H1 (cell line): Measurements from ENCODE around the gene SUCLG2. TPM values are rescaled to one million over a fixed set of nuclear protein-coding genes. Genes with fewer than 3 reads are reported as not detected.

Source experiments
- CTCF ChIA-PET: fragments of 300-600 bp; sonication (Branson Sonifier 250); formaldehyde crosslinking; loops from one replicate; lab custom pipeline; 2021; ENCODE audit not compliant: partially characterized antibody; lab: Charles Lee
- POLR2A ChIA-PET: fragments of 300-600 bp; sonication (Branson Sonifier 250); formaldehyde crosslinking; loops from one replicate; lab custom pipeline; 2021; ENCODE audit warnings: inconsistent platforms; ENCODE audit not compliant: partially characterized antibody; lab: Charles Lee
- DNase-seq, 2 experiments: peaks; one replicate each; pipeline versions ENCODE4 v3.0.0 to v3.0.0-alpha.2; 2010 to 2022; ENCODE audit warnings: low spot score in 2 of 2, low read depth in 1 of 2, mixed read lengths in 1 of 2
- FAIRE-seq: peaks from 2 replicates; lab custom pipeline; 2011; peaks lifted over from hg19 to GRCh38; lab: Jason Lieb, UNC
- H2AFZ ChIP-seq: 2 replicates; pipeline ENCODE4 v1.8.1; 2012; ENCODE audit warnings: low read length, inconsistent platforms
- H2AK5ac ChIP-seq: 2 replicates; pipeline ENCODE4 v1.6.1; 2013; ENCODE audit warnings: low read depth, low read length
- H2BK120ac ChIP-seq: replicated peaks from 2 replicates; pipeline ENCODE3; 2013; ENCODE audit warnings: low read depth, low read length, inconsistent platforms
- H2BK12ac ChIP-seq: 2 replicates; pipeline ENCODE4 v1.6.1; 2013; ENCODE audit warnings: low read depth, low read length
- H2BK15ac ChIP-seq: 2 replicates; pipeline ENCODE4 v1.6.1; 2013; ENCODE audit warnings: low read length
- H2BK20ac ChIP-seq: 2 replicates; pipeline ENCODE4 v1.6.1; 2013; ENCODE audit warnings: low read length
- H2BK5ac ChIP-seq: 2 replicates; pipeline ENCODE4 v1.6.1; 2013; ENCODE audit warnings: low read depth, low read length
- H3K14ac ChIP-seq: 2 replicates; pipeline ENCODE4 v1.6.1; 2013; ENCODE audit warnings: inconsistent platforms; ENCODE audit not compliant: insufficient read length
- H3K18ac ChIP-seq: 2 replicates; pipeline ENCODE4 v1.6.1; 2013; ENCODE audit warnings: low read length; ENCODE audit errors: extremely low read depth
- H3K23ac ChIP-seq: 2 replicates; pipeline ENCODE4 v1.6.1; 2013; ENCODE audit warnings: inconsistent platforms; ENCODE audit not compliant: insufficient read length
- H3K23me2 ChIP-seq: 2 replicates; pipeline ENCODE4 v1.6.1; 2013; ENCODE audit warnings: low read depth, low read length
- H3K27ac ChIP-seq: 2 replicates; pipeline ENCODE4 v1.6.1; 2011; ENCODE audit warnings: low read depth, low read length, inconsistent platforms
- H3K27me3 ChIP-seq, 4 experiments: replicated peaks in 1 of 4; 1 replicate in 1 of 4; 2 replicates in 3 of 4; pipeline versions ENCODE4 v1.6.1 to v1.8.1; 2011 to 2013; ENCODE audit warnings: low read length in 3 of 4, mild to moderate bottlenecking in 3 of 4, inconsistent platforms in 2 of 4, mixed read lengths in 2 of 4, moderate library complexity in 1 of 4; ENCODE audit not compliant: control insufficient read depth in 3 of 4, insufficient read depth in 3 of 4; ENCODE audit errors: extremely low read depth in 1 of 4
- H3K36me3 ChIP-seq, 4 experiments: 2 replicates each; pipeline versions ENCODE4 v1.6.1 to v1.8.1; 2011 to 2013; ENCODE audit warnings: mild to moderate bottlenecking in 4 of 4, low read length in 3 of 4, moderate library complexity in 2 of 4, control low read depth in 1 of 4, inconsistent platforms in 1 of 4; ENCODE audit not compliant: insufficient read depth in 4 of 4, control insufficient read depth in 2 of 4
- H3K4ac ChIP-seq: replicated peaks from 2 replicates; pipeline ENCODE3; 2013; ENCODE audit warnings: low read length, low read depth, mixed read lengths, inconsistent platforms; ENCODE audit not compliant: insufficient read length
- H3K4me1 ChIP-seq, 4 experiments: replicated peaks in 1 of 4; 1 replicate in 1 of 4; 2 replicates in 3 of 4; pipeline versions ENCODE4 v1.6.1 to v1.8.1; 2011 to 2013; ENCODE audit warnings: low read length in 3 of 4, inconsistent platforms in 2 of 4, mixed read lengths in 1 of 4; ENCODE audit not compliant: insufficient read depth in 4 of 4, control insufficient read depth in 3 of 4
- H3K4me2 ChIP-seq, 2 experiments: 2 replicates each; pipeline versions ENCODE4 v1.6.1 to v1.8.1; 2011 to 2013; ENCODE audit warnings: low read depth in 2 of 2, low read length in 2 of 2, control low read depth in 1 of 2, inconsistent platforms in 1 of 2, mild to moderate bottlenecking in 1 of 2; ENCODE audit not compliant: insufficient read depth in 1 of 2
- H3K4me3 ChIP-seq, 4 experiments: fragments of 200-600, 300-600 bp in 1 of 4; sonication (generic), shearing (Covaris generic), sonication (Bioruptor Twin) in 1 of 4; 2 replicates each; pipeline versions ENCODE4 v1.5.1 to v1.8.1; 2011 to 2016; ENCODE audit warnings: low read length in 4 of 4, low read depth in 3 of 4, control low read depth in 2 of 4, inconsistent platforms in 2 of 4, mild to moderate bottlenecking in 2 of 4, mixed read lengths in 1 of 4, moderate library complexity in 1 of 4; ENCODE audit not compliant: insufficient read depth in 2 of 4; ENCODE audit errors: extremely low read depth in 1 of 4
- H3K56ac ChIP-seq: replicated peaks from 2 replicates; pipeline ENCODE3; 2013; ENCODE audit warnings: low read depth, mild to moderate bottlenecking, mixed read lengths, low read length, inconsistent platforms; ENCODE audit not compliant: insufficient read length
- H3K79me1 ChIP-seq: 2 replicates; pipeline ENCODE4 v1.6.1; 2013; ENCODE audit warnings: low read depth, low read length, control low read depth
- H3K79me2 ChIP-seq, 2 experiments: 2 replicates each; pipeline versions ENCODE4 v1.6.1 to v1.8.1; 2012 to 2013; ENCODE audit warnings: low read length in 2 of 2, mild to moderate bottlenecking in 2 of 2, inconsistent platforms in 1 of 2; ENCODE audit not compliant: insufficient read depth in 2 of 2, control insufficient read depth in 1 of 2
- H3K9ac ChIP-seq, 4 experiments: replicated peaks in 1 of 4; 1 replicate in 1 of 4; 2 replicates in 3 of 4; pipeline versions ENCODE4 v1.6.1 to v1.8.1; 2011 to 2013; ENCODE audit warnings: low read depth in 3 of 4, low read length in 3 of 4, control low read depth in 2 of 4, mild to moderate bottlenecking in 2 of 4, moderate library complexity in 2 of 4, inconsistent platforms in 1 of 4; ENCODE audit errors: extremely low read depth in 1 of 4
- H3K9me3 ChIP-seq, 2 experiments: 2 replicates each; pipeline versions ENCODE4 v1.6.1 to v1.8.1; 2012 to 2013; ENCODE audit warnings: mild to moderate bottlenecking in 2 of 2, moderate library complexity in 2 of 2, control low read depth in 1 of 2, inconsistent platforms in 1 of 2, low read depth in 1 of 2, low read length in 1 of 2, mixed read lengths in 1 of 2; ENCODE audit not compliant: insufficient read depth in 2 of 2
- H4K20me1 ChIP-seq, 2 experiments: replicated peaks in 1 of 2; 2 replicates each; pipeline versions ENCODE3 to v1.8.1; 2011 to 2013; ENCODE audit warnings: inconsistent platforms in 2 of 2, low read length in 2 of 2, mild to moderate bottlenecking in 1 of 2; ENCODE audit not compliant: insufficient read depth in 2 of 2, control insufficient read depth in 1 of 2
- H4K5ac ChIP-seq: 2 replicates; pipeline ENCODE4 v1.6.1; 2013; ENCODE audit warnings: low read length, low read depth, mixed read lengths, inconsistent platforms; ENCODE audit not compliant: insufficient read length
- H4K8ac ChIP-seq: 2 replicates; pipeline ENCODE4 v1.8.0; 2013; ENCODE audit warnings: mild to moderate bottlenecking, moderate library complexity, low read length, inconsistent platforms; ENCODE audit not compliant: insufficient read depth; ENCODE audit errors: extremely low read depth
- H4K91ac ChIP-seq: replicated peaks from 2 replicates; pipeline ENCODE3; 2013; ENCODE audit warnings: low read length, mixed read lengths, inconsistent platforms; ENCODE audit not compliant: insufficient read length
- ASH2L ChIP-seq: fragments of 200-600, 300-600 bp; sonication (generic); IDR thresholded peaks from one replicate; pipeline ENCODE4 v1.7.1; 2017; ENCODE audit warnings: low read length
- ATF2 ChIP-seq: IDR thresholded peaks from 2 replicates; pipeline ENCODE4 v1.6.1; 2012; ENCODE audit warnings: low read length, inconsistent platforms
- CBX8 ChIP-seq: fragments of 300-800, 300-1000 bp; sonication (generic); IDR thresholded peaks from 2 replicates; pipeline ENCODE4 v1.7.1; 2016; ENCODE audit warnings: low read depth, low read length, borderline replicate concordance
- CTBP2 ChIP-seq: IDR thresholded peaks from 2 replicates; pipeline ENCODE4 v1.7.0; 2011; ENCODE audit warnings: borderline replicate concordance, mild to moderate bottlenecking, moderate library complexity, mixed read lengths, low read length; ENCODE audit not compliant: insufficient read depth, insufficient read length
- HDAC6 ChIP-seq: IDR thresholded peaks from one replicate; pipeline ENCODE4 v1.7.1; 2012; ENCODE audit warnings: low read depth, mild to moderate bottlenecking, inconsistent platforms, low read length, moderate library complexity
- JUN ChIP-seq: IDR thresholded peaks from 2 replicates; pipeline ENCODE4 v1.6.1; 2011; ENCODE audit warnings: low read depth, mild to moderate bottlenecking, improper control_type of control experiment, low read length
- KDM5A ChIP-seq: fragments of 200-600 bp; IDR thresholded peaks from 2 replicates; pipeline ENCODE4 v1.7.1; 2012; ENCODE audit warnings: mild to moderate bottlenecking, low read length, inconsistent platforms, mixed read lengths
- RXRA ChIP-seq: IDR thresholded peaks from 2 replicates; pipeline ENCODE4 v1.6.1; 2011; ENCODE audit warnings: low read depth, mild to moderate bottlenecking, low read length, moderate library complexity; ENCODE audit not compliant: insufficient read depth
- TAF1 ChIP-seq: IDR thresholded peaks from 2 replicates; pipeline ENCODE4 v1.6.1; 2011; ENCODE audit warnings: mild to moderate bottlenecking, low read depth, low read length
- TCF12 ChIP-seq: IDR thresholded peaks from 2 replicates; pipeline ENCODE4 v1.6.1; 2011; ENCODE audit warnings: low read depth, mild to moderate bottlenecking, low read length
- ZNF274 ChIP-seq: IDR thresholded peaks from 2 replicates; pipeline ENCODE4 v1.7.0; 2012; ENCODE audit warnings: low read length, borderline replicate concordance; ENCODE audit errors: extremely low read depth
- WGBS, 2 experiments: shearing (Covaris generic) in 1 of 2; methylation state at CpG; one replicate each; pipeline versions ENCODE4 v1.1.6 to v1.1.7; 2013 to 2015; ENCODE audit warnings: low lambda C conversion rate in 2 of 2, mixed read lengths in 2 of 2, inconsistent platforms in 1 of 2, low coverage in 1 of 2, missing lambda C conversion rate in 1 of 2; ENCODE audit not compliant: insufficient replicate concordance in 2 of 2, insufficient coverage in 1 of 2, insufficient read length in 1 of 2; ENCODE audit errors: extremely low coverage in 1 of 2, missing lambda C conversion rate in 1 of 2; 5-methylcytosine and 5-hydroxymethylcytosine counted together
- polyA plus RNA-seq, 7 experiments: library from polyadenylated mRNA; depleted of rRNA in 3 of 7; stranded (reverse) in 5 of 7; unstranded in 2 of 7; fragments of >200 nt in 5 of 7; fragments of 200-250 nt in 2 of 7; gene quantifications; 1 replicate in 5 of 7; 2 replicates in 1 of 7; 4 replicates in 1 of 7; pipeline versions ENCODE4 v1.2.1 to v1.2.3, GENCODE V29; 2011 to 2013; ENCODE audit warnings: missing spikeins in 2 of 7, mixed read lengths in 2 of 7
- total RNA-seq: library from RNA; stranded (reverse); fragmentation: NEBNext Ultra II Directional; extraction: Animal tissue kit (Norgen Biotek cat#: 25700); gene quantifications from 2 replicates; pipeline ENCODE4 v1.2.1, GENCODE V29; 2021

The SUCLG2 gene
- total and polyA plus RNA-seq, 2 of the 8 experiments (the other 6 are each of a cell fraction or from before 2014, with no cell fraction given), result 12.9 to 46.2 TPM

DNA sequence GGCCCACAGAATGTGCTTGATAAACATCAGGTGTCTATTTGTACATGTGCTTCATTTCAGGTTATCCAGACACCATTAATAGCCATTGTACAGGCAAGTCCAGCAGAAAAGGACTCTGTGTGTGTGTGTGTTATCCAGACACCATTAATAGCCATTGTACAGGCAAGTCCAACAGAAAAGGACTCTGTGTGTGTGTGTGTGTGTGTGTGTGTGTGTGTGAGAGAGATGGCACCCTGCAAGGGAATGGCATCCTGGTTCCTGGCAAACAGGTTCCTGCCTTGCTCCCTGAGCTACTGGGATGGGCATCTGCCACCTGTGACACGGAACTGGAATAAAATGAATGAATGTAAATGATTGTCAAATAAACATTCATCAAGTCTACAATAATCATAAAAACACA is 11.7 kb downstream of the SUCLG2 start:
- Histone ChIP-seq H2BK12ac (no peak overlapping the region), H3K4ac (no peak overlapping the region), H3K4me1 (no peaks in the 10 kb centered on the region), H3K14ac (no peak overlapping the region), H2BK5ac (no peak overlapping the region), H3K27me3 (peaks cover 0 to 1% (median 0%) of the 10 kb centered on the region in 4 experiments; a peak in 1 of 7 replicates), H3K9me3 (no peaks in the 10 kb centered on the region), H3K27ac (no peak overlapping the region), H3K79me1 (no peaks in the 10 kb centered on the region; the same call in 1 of the 2 replicates), H3K18ac (no peak overlapping the region), H4K5ac (no peak overlapping the region), H3K4me3 (no peak overlapping the region), H3K36me3 (peaks cover 0 to 3% (median 0%) of the 10 kb centered on the region in 4 experiments; a peak in 3 of 8 replicates), H2BK20ac (no peak overlapping the region), H2AFZ (no peak overlapping the region), H3K9ac (no peak overlapping the region), H2BK120ac (no peak overlapping the region), H3K4me2 (no peak overlapping the region), H3K23me2 (no peaks in the 10 kb centered on the region), H4K91ac (no peak overlapping the region), H3K56ac (no peak overlapping the region), H4K20me1 (peaks cover 0 to 3% of the 10 kb centered on the region in 2 experiments), H2AK5ac (no peak overlapping the region), H4K8ac (no peak overlapping the region), H3K79me2 (peaks cover 0 to 24% of the 10 kb centered on the region in 2 experiments; a peak in 2 of 4 replicates), H2BK15ac (no peak overlapping the region), H3K23ac (no peak overlapping the region)
- WGBS, 2 experiments, result 88% methylated on average over 1 of the region's 1 CpG; no CpG with 5 or more reads in 1 of the 2 experiments
- TF ChIP-seq CBX8 (no peak), TAF1 (no peak), JUN (no peak), ZNF274 (no peak), CTBP2 (no peak), ASH2L (no peak), ATF2 (no peak), RXRA (no peak), KDM5A (no peak), TCF12 (no peak), HDAC6 (no peak)
- DNase-seq (no peak), FAIRE-seq (no peak)
- ChIA-PET POLR2A (interaction anchor here (1.1 kb wide), 1 partner anchor 11 kb away, joined by 3 read pairs; no protein-coding TSS in a partner anchor), CTCF (interaction anchor here (0.6 to 1.4 kb wide), 4 partner anchors 41 to 1252 kb away, joined by 3 to 7 read pairs (median 4); no protein-coding TSS in a partner anchor)
